H9 (cell line): ENCODE data around the gene NF1. TPM values are rescaled to one million over a fixed set of nuclear protein-coding genes. Genes with fewer than 3 reads are reported as not detected.
A peak's percentile ranks its signal among the peaks of the same experiment; 100 is the strongest.

Experiments used
- DNase-seq: peaks from one replicate; pipeline ENCODE4 v3.0.0-alpha.2; 2017
- H2AFZ ChIP-seq: one replicate; pipeline ENCODE4 v1.6.1; 2013; ENCODE audit warnings: mild to moderate bottlenecking, low read length, control low read depth, moderate library complexity
- H2AK5ac ChIP-seq: 2 replicates; pipeline ENCODE4 v1.6.1; 2013; ENCODE audit warnings: low read length, control low read depth, mixed read lengths; ENCODE audit not compliant: insufficient read length
- H2BK120ac ChIP-seq: one replicate; pipeline ENCODE4 v1.6.1; 2013; ENCODE audit warnings: low read depth, mild to moderate bottlenecking, low read length, control low read depth, inconsistent platforms; ENCODE audit not compliant: poor library complexity, severe bottlenecking
- H2BK12ac ChIP-seq: 2 replicates; pipeline ENCODE4 v1.6.1; 2013; ENCODE audit warnings: low read length, control low read depth, mixed read lengths, low read depth; ENCODE audit not compliant: insufficient read length
- H2BK15ac ChIP-seq: 2 replicates; pipeline ENCODE4 v1.6.1; 2013; ENCODE audit warnings: low read depth, low read length, control low read depth
- H2BK20ac ChIP-seq: one replicate; pipeline ENCODE4 v1.6.1; 2013; ENCODE audit warnings: low read depth, mild to moderate bottlenecking, low read length, control low read depth, inconsistent platforms; ENCODE audit not compliant: poor library complexity, severe bottlenecking
- H2BK5ac ChIP-seq: 2 replicates; pipeline ENCODE4 v1.6.1; 2013; ENCODE audit warnings: low read length, control low read depth, mixed read lengths; ENCODE audit not compliant: insufficient read length
- H3K14ac ChIP-seq: 2 replicates; pipeline ENCODE4 v1.6.1; 2013; ENCODE audit warnings: low read length, control low read depth; ENCODE audit not compliant: insufficient read depth
- H3K18ac ChIP-seq: 2 replicates; pipeline ENCODE4 v1.6.1; 2013; ENCODE audit warnings: low read depth, mild to moderate bottlenecking, mixed read lengths, low read length, control low read depth; ENCODE audit not compliant: insufficient read length
- H3K23ac ChIP-seq: 2 replicates; pipeline ENCODE4 v1.6.1; 2013; ENCODE audit warnings: low read length, control low read depth, mixed read lengths, low read depth; ENCODE audit not compliant: insufficient read length
- H3K23me2 ChIP-seq: 2 replicates; pipeline ENCODE4 v1.6.1; 2013; ENCODE audit warnings: low read depth, mild to moderate bottlenecking, mixed read lengths, low read length, control low read depth; ENCODE audit not compliant: insufficient read length, poor library complexity, severe bottlenecking
- H3K27ac ChIP-seq: 2 replicates; pipeline ENCODE4 v1.5.1; 2013; ENCODE audit warnings: low read length, control low read depth, mixed read lengths, low read depth; ENCODE audit not compliant: insufficient read length
- H3K27me3 ChIP-seq: 2 replicates; pipeline ENCODE4 v1.6.1; 2013; ENCODE audit warnings: low read length, control low read depth, inconsistent platforms; ENCODE audit not compliant: insufficient read depth
- H3K4ac ChIP-seq: 2 replicates; pipeline ENCODE4 v1.6.1; 2013; ENCODE audit warnings: low read depth, mild to moderate bottlenecking, control low read depth, inconsistent platforms, low read length, moderate library complexity
- H3K4me1 ChIP-seq: 2 replicates; pipeline ENCODE4 v1.6.1; 2013; ENCODE audit warnings: low read length, control low read depth, inconsistent platforms; ENCODE audit not compliant: insufficient read depth
- H3K4me2 ChIP-seq: 2 replicates; pipeline ENCODE4 v1.6.1; 2013; ENCODE audit warnings: low read length, control low read depth, mixed read lengths; ENCODE audit not compliant: insufficient read length, insufficient read depth
- H3K56ac ChIP-seq: 2 replicates; pipeline ENCODE4 v1.6.1; 2013; ENCODE audit warnings: low read depth, mild to moderate bottlenecking, mixed read lengths, low read length, control low read depth; ENCODE audit not compliant: insufficient read length
- H3K79me1 ChIP-seq: 2 replicates; pipeline ENCODE4 v1.6.1; 2013; ENCODE audit warnings: low read depth, mild to moderate bottlenecking, moderate library complexity, low read length, control low read depth, inconsistent platforms; ENCODE audit not compliant: insufficient read depth, poor library complexity, severe bottlenecking
- H3K79me2 ChIP-seq: 2 replicates; pipeline ENCODE4 v1.6.1; 2013; ENCODE audit warnings: low read length, control low read depth, inconsistent platforms; ENCODE audit not compliant: insufficient read depth
- H3K9ac ChIP-seq: 2 replicates; pipeline ENCODE4 v1.6.1; 2013; ENCODE audit warnings: low read length, control low read depth, mixed read lengths; ENCODE audit not compliant: insufficient read length; ENCODE audit errors: extremely low read depth
- H3K9me3 ChIP-seq: one replicate; pipeline ENCODE4 v1.6.1; 2013; ENCODE audit warnings: low read depth, low read length, inconsistent platforms; ENCODE audit not compliant: control insufficient read depth
- H3T11ph ChIP-seq: one replicate; pipeline ENCODE4 v1.6.1; 2013; ENCODE audit warnings: mild to moderate bottlenecking, low read length, control low read depth, inconsistent platforms
- H4K20me1 ChIP-seq: one replicate; pipeline ENCODE4 v1.6.1; 2013; ENCODE audit not compliant: control insufficient read depth, insufficient read length, insufficient read depth
- H4K5ac ChIP-seq: 2 replicates; pipeline ENCODE4 v1.6.1; 2013; ENCODE audit warnings: low read depth, mild to moderate bottlenecking, mixed read lengths, low read length, control low read depth; ENCODE audit not compliant: insufficient read length
- H4K8ac ChIP-seq: replicated peaks from 2 replicates; pipeline ENCODE4 v1.6.1; 2013; ENCODE audit warnings: low read length, control low read depth, mixed read lengths, low read depth; ENCODE audit not compliant: insufficient read length
- H4K91ac ChIP-seq: 2 replicates; pipeline ENCODE4 v1.6.1; 2013; ENCODE audit warnings: low read depth, mild to moderate bottlenecking, moderate library complexity, mixed read lengths, low read length, control low read depth; ENCODE audit not compliant: insufficient read length
- H3K27ac Mint-ChIP-seq, 3 experiments: 2 replicates in 2 of 3; 3 replicates in 1 of 3; pipeline ENCODE4 v1.8.0; 2020 to 2021; ENCODE audit warnings: mixed read lengths in 3 of 3, mild to moderate bottlenecking in 1 of 3, moderate library complexity in 1 of 3
- H3K27me3 Mint-ChIP-seq: 2 replicates; pipeline ENCODE4 v1.8.0; 2021; ENCODE audit warnings: low read depth, mild to moderate bottlenecking, moderate library complexity, mixed read lengths
- H3K36me3 Mint-ChIP-seq, 3 experiments: 2 replicates in 2 of 3; 3 replicates in 1 of 3; pipeline ENCODE4 v1.8.0; 2020 to 2021; ENCODE audit warnings: low read depth in 3 of 3, mixed read lengths in 3 of 3; ENCODE audit not compliant: insufficient read depth in 1 of 3
- H3K4me1 Mint-ChIP-seq, 2 experiments: 2 replicates each; pipeline ENCODE4 v1.8.0; 2020; ENCODE audit warnings: mixed read lengths in 2 of 2
- H3K4me3 Mint-ChIP-seq, 2 experiments: 2 replicates in 1 of 2; 3 replicates in 1 of 2; pipeline ENCODE4 v1.8.0; 2020 to 2021; ENCODE audit warnings: mild to moderate bottlenecking in 2 of 2, mixed read lengths in 2 of 2, moderate library complexity in 1 of 2
- H3K9me3 Mint-ChIP-seq, 2 experiments: 2 replicates in 1 of 2; 3 replicates in 1 of 2; pipeline ENCODE4 v1.8.0; 2020; ENCODE audit warnings: mild to moderate bottlenecking in 2 of 2, mixed read lengths in 2 of 2, moderate library complexity in 1 of 2
- WGBS: extraction: QIAGEN DNeasy Blood & Tissue Kit; methylation state at CpG from one replicate; pipeline ENCODE4 v1.1.7; 2013; ENCODE audit warnings: missing lambda C conversion rate, low lambda C conversion rate, mixed read lengths; ENCODE audit not compliant: insufficient read length; ENCODE audit errors: extremely low coverage; 5-methylcytosine and 5-hydroxymethylcytosine counted together
- total RNA-seq: library from RNA; stranded (reverse); gene quantifications from 2 replicates; pipeline ENCODE4 v1.2.1, GENCODE V29; 2021
- TF ChIP-seq, protein P1 (sequence below): fragments of 200-600 bp; sonication (generic); conservative IDR thresholded peaks from 3 replicates; pipeline ENCODE4 v1.8.0; 2021; ENCODE audit warnings: antibody characterized with exemption, mild to moderate bottlenecking

Gene NF1
- total RNA-seq, 1 experiment from 2014 or later, result 38.1 TPM

DNA sequence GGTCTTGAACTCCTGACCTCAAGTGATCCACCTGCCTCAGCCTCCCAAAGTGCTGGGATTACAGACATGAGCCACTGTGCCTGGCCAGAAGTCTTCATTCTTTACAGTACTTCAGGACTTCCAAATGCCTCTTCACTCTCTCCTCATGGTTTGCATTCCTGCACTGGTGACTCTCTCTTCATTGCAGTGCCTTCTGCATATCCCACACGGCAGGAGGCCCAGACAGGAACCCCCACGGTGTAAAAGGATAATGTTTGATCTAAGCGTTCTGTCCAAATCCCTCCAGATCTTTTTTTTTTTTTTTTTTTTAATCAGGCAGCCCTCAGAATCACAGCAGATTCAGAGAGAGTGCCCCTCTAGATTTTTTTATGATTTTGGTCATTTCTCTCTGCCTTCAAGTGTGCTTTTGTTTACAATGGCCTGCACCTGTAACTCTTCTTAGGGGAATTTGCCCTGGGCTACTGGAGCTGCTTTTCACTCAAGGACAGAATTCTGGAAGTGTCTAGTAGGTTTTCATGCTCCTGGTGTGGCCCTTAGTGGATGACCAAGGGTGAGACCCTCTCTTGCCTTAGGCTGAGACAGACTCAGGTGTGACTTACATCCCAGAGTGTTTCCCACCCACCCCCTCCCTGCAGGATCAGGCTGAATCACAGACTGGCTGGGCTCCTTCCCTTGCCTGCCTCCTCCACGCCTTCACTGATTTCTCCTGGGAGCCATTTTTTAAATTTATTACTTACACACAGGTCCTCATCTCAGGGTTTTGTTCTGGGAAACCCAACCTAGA is 19.8 kb upstream of the NF1 start:
- no peak overlapping the region for H3K4me3 Mint-ChIP-seq
- no CpG with 5 or more reads among the region's 4 CpGs for WGBS

More for the DNA sequence above, 19.8 kb upstream of the NF1 start:
- H3K4me1 Mint-ChIP-seq, result peaks cover 35 to 42% of the 10 kb centered on the region in 2 experiments
- Histone ChIP-seq H3K23ac (no peak overlapping the region), H2BK12ac (no peak overlapping the region), H4K20me1 (no peaks in the 10 kb centered on the region), H3K18ac (peak overlapping the region; percentile 23), H2BK20ac (no peak overlapping the region), H2BK120ac (no peak overlapping the region), H4K91ac (no peak overlapping the region), H2BK15ac (no peak overlapping the region), H4K5ac (no peak overlapping the region), H3K9me3 (no peaks in the 10 kb centered on the region), H2AK5ac (no peak overlapping the region), H3K4me2 (no peak overlapping the region), H3K23me2 (no peaks in the 10 kb centered on the region), H3K56ac (no peak overlapping the region), H3K27ac (no peak overlapping the region), H2BK5ac (no peak overlapping the region), H3T11ph (no peak overlapping the region), H4K8ac (no peak overlapping the region), H3K14ac (no peak overlapping the region), H3K27me3 (no peaks in the 10 kb centered on the region), H3K9ac (no peak overlapping the region), H2AFZ (no peak overlapping the region), H3K79me2 (no peaks in the 10 kb centered on the region), H3K4me1 (peaks cover 9% of the 10 kb centered on the region; the same call in 1 of the 2 replicates), H3K4ac (no peak overlapping the region), H3K79me1 (no peaks in the 10 kb centered on the region)
- H3K27ac Mint-ChIP-seq, result peak overlapping the region; percentile 43 to 93 (median 84); a peak in 3 of 7 replicates
- no peaks in the 10 kb centered on the region; a peak in 2 of 7 replicates for H3K36me3 Mint-ChIP-seq
- peak; percentile 80 for DNase-seq
- no peaks in the 10 kb centered on the region for H3K27me3 Mint-ChIP-seq
- TF ChIP-seq, protein P1, sequence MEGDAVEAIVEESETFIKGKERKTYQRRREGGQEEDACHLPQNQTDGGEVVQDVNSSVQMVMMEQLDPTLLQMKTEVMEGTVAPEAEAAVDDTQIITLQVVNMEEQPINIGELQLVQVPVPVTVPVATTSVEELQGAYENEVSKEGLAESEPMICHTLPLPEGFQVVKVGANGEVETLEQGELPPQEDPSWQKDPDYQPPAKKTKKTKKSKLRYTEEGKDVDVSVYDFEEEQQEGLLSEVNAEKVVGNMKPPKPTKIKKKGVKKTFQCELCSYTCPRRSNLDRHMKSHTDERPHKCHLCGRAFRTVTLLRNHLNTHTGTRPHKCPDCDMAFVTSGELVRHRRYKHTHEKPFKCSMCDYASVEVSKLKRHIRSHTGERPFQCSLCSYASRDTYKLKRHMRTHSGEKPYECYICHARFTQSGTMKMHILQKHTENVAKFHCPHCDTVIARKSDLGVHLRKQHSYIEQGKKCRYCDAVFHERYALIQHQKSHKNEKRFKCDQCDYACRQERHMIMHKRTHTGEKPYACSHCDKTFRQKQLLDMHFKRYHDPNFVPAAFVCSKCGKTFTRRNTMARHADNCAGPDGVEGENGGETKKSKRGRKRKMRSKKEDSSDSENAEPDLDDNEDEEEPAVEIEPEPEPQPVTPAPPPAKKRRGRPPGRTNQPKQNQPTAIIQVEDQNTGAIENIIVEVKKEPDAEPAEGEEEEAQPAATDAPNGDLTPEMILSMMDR, result no peak
- no peaks in the 10 kb centered on the region for H3K9me3 Mint-ChIP-seq
